ENCODE measurements around the gene DPY30. TPM values are rescaled to one million over a fixed set of nuclear protein-coding genes. Genes with fewer than 3 reads are reported as not detected.
"Not testable (repeated sequence)": the region's sequence is repeated elsewhere in the genome, so short reads cannot be mapped to it uniquely, and the experiment has no call there.

DPY30 gene
- polyA plus RNA-seq (ENCODE audit: insufficient read length in 10 of 10) = 10 to 100 TPM; 37.9 to 56.3 (median 46.1) TPM
- long read RNA-seq, donor 1, transcript DPY30-202 (5 exons, 708 nt) = major isoform, 44 of 56 reads
- long read RNA-seq, donor 1, partial matches to known transcripts = 7 of 56 reads
- long read RNA-seq, donor 1, other reads (novel, unspliced or antisense) = 0 of 56 reads
- long read RNA-seq, donor 2, transcript DPY30-202 (5 exons, 708 nt) = major isoform, 36 of 38 reads
- long read RNA-seq, donor 2, partial matches to known transcripts = 0 of 38 reads
- long read RNA-seq, donor 2, other reads (novel, unspliced or antisense) = 0 of 38 reads
- long read RNA-seq, donor 3, partial matches to known transcripts = 0 of 1 reads
- long read RNA-seq, donor 3, other reads (novel, unspliced or antisense) = 0 of 1 reads
- long read RNA-seq, donor 4, transcript DPY30-202 (5 exons, 708 nt) = major isoform, 62 of 66 reads
- long read RNA-seq, donor 4, partial matches to known transcripts = 0 of 66 reads
- long read RNA-seq, donor 4, other reads (novel, unspliced or antisense) = 0 of 66 reads
- long read RNA-seq, donor 5, transcript DPY30-202 (5 exons, 708 nt) = major isoform, 40 of 42 reads
- long read RNA-seq, donor 5, partial matches to known transcripts = 0 of 42 reads
- long read RNA-seq, donor 5, other reads (novel, unspliced or antisense) = 0 of 42 reads
- long read RNA-seq, donor 6, transcript DPY30-202 (5 exons, 708 nt) = major isoform, 59 of 63 reads
- long read RNA-seq, donor 6, partial matches to known transcripts = 0 of 63 reads
- long read RNA-seq, donor 6, other reads (novel, unspliced or antisense) = 0 of 63 reads
- long read RNA-seq, donor 7, transcript DPY30-202 (5 exons, 708 nt) = major isoform, 30 of 34 reads
- long read RNA-seq, donor 7, partial matches to known transcripts = 0 of 34 reads
- long read RNA-seq, donor 7, other reads (novel, unspliced or antisense) = 0 of 34 reads
- long read RNA-seq, donor 8, transcript DPY30-202 (5 exons, 708 nt) = major isoform, 53 of 59 reads
- long read RNA-seq, donor 8, partial matches to known transcripts = 0 of 59 reads
- long read RNA-seq, donor 8, other reads (novel, unspliced or antisense) = 0 of 59 reads
- long read RNA-seq, donor 9, transcript DPY30-202 (5 exons, 708 nt) = major isoform, 5 of 5 reads
- long read RNA-seq, donor 9, partial matches to known transcripts = 0 of 5 reads
- long read RNA-seq, donor 9, other reads (novel, unspliced or antisense) = 0 of 5 reads

DNA sequence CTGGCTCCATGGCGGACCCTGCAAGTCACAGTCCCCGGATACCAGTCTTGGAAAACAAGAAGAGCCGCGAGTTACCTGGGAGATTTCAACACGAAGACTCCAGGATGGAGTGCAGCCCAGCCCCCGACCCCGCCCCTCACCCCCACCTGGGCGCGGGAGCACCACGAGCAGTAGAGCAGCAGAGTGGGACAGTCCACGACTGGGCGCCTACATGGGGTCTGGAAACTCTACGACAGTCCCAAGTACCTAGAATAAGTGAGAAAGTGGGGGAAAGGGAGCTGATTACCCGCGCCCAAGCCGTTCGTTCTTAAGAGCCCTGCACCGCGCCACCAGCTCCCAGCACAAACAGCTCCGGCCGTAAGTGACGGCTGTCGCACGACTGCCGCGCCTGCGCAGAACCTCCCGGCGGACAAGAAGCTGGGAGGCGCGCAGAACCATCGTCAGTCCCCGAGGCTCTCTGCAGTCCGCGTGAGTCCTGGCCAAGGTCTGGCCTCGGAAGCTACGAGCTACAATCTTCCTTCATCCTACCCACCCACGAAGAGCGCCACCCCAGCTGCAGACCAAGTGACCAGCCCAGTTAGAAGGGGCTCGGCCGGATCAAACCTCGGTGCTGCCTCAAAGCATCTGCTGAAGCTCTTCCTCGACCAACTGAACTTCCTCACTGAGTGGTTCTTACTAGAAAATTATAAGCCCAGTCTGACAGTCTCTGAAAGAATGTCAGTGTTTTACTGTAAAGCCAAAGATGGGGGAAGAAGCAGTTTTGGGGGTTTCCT, at the start of gene DPY30:
DPY30 (minus strand) TSS at position 359 of the 773 bp plus-strand sequence; CDS start at position 10, 349 bp downstream.
- peak; percentile 91 to 98 (median 95) for DNase-seq

DNA sequence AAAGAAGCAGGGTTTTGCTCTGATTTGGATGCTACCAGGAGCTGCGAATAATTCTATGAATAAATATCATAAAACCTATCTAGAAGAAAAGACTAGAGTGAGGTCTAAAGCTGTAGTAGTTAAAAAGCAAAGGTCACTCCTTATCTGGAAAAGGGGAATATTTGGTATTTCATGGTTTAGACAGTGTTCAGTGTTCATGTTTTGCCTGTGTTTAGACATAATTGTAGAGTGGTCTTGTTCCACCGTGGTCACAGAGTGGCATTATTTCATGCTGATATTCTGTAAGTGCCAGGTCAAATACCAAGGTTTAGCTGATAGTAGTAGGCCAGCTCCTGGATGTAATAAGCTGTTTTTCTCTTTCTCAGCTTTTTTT, 34.5 kb upstream of the DPY30 start:
- DNase-seq = no peak

DNA sequence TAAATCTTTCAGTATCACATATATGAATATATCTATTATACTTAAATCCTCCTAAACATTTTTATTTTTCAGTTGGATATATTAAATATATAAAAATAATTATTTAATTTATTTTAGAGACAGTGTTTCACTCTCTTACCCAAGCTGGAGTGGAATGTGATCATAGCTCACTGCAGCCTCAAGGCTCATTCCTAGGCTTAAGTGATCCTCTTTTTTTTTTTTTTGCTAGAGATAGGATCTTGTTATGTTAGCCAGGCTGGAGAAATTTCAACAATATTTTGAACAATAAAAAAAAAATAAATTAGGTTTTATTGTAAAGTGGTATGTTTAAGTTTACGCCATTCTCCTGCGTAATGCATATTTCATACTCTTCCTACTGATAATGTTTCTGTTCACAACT, 27.9 kb upstream of the DPY30 start:
- DNase-seq = no peak

DNA sequence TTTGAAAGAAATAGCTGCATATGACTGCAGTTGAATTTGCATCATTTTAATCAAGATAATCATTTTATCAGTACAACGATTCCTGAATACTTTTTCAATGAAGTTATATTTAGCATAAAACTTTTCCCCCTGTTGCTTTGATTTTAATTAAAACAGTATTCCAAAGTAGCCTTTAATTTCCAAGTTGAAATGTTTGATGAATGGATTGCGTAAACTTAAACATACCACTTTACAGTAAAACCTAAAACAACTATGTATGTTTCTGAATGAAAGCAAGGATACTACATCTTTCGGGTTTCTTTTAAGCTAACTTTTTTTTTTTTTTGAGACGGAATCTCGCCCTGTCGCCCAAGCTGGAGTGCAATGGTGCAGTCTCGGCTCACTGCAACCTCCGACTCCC, 25.1 kb upstream of the DPY30 start:
- no peak for DNase-seq

DNA sequence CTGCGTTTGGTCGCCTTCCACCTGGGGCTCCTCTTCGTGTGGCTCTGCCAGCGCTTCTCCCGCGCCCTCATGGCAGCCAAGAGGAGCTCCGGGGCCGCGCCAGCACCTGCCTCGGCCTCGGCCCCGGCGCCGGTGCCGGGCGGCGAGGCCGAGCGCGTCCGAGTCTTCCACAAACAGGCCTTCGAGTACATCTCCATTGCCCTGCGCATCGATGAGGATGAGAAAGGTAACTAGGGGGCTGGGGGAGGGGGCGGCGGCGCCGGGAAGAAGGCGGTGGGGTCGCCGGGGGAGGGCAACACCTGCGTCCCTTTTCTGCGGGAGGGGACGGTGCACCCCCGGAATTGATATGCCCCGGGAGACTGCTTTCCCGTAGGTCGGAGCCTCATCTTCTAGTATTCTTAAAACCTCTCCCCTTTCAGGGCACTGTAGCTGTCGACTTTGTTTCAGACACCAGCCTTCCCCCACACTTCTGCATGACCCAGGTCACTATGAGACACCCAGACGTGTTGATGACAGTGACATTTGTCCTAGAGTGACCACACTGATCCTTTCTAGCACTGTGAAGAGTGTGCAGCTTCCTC, 24.5 kb upstream of the DPY30 start:
- DNase-seq = peak in 1 of 3 donors; percentile 1

DNA sequence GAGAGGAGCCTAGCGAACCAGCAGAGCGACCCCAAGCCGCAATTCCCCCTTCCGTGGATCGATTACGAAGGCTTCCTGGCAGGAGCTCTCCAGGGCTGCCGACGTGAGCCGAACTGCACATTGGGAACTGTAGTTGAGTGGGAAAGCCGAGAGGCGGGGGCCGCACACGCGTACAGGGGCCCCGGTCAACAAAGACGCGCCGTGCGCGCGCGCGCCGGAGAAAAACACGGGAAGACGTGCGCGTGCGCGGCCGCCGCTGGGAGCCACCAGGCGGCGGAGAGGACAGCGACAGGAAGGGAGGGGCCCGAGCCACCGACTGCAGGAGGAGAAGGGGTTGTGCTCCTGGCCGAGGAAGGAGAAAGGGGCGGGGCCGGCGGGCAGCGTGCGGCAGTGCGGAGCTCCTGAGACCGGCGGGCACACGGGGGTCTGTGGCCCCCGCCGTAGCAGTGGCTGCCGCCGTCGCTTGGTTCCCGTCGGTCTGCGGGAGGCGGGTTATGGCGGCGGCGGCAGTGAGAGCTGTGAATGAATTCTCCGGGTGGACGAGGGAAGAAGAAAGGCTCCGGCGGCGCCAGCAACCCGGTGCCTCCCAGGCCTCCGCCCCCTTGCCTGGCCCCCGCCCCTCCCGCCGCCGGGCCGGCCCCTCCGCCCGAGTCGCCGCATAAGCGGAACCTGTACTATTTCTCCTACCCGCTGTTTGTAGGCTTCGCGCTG, 23.9 kb upstream of the DPY30 start, which contains the start of gene SPAST:
SPAST (plus strand) TSS at position 247 of the 711 bp plus-strand sequence; CDS start at position 523, 276 bp downstream.
- peak; percentile 98 to 99 (median 99) for DNase-seq

DNA sequence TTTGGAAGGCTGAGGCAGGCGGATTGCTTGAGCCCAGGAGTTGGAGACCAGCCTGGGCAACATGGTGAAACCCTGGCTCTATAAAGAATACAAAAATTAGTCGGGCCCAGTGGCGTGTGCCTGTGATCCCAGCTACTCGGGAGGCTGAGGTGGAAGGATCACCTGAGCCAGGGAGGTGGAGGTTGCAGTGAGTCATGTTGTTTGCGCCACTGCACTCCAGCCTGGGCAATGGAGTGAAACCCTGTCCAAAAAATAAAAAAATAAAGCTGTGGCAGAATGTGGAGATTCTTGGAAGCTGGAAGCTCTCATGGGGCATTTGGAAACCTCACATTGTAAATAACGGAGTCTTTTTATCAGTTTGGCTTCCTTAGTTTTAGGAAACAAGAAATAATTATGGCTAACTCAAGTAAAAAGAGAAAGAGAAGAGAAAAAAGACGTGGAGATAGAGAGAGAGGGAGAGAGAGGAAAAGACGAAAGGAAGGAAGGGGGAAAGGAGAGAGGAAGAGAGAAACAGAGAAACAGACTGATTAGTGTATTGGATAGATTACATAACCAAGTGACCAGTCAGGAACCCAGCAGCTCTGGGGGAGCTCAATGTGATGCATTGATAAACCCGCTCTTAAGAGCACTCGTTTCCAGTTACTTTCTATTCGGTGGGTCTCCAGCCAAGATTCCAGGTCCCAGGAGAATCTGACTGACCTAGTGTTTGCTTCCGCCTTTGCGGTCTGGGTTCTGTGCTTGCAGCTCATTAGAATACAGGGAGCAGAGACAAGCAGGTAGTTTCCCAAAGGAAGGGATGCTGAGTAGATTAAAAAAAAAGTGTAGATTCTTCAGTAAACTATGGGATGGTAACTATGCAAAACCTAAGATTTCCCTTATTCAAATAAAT, 22.6 kb upstream of the DPY30 start:
- DNase-seq = peak; percentile 48 to 80 (median 67)

DNA sequence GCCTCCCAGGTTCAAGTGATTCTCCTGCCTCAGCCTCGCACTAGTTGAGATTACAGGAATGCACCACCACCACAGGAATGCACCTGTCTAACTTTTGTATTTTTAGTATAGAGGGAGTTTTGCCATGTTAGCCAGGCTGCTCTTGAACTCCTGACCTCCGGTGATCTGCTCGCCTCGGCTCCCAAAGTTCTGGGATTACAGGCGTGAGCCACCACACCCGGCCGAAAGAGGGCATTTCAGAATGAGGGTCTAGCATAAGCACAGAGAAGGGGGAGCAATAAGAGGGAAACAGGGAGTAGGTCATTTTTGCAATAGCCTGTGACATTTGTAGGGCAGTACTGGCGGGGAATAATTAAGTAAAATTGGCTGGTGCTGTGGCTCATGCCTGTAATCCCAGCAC, 21.8 kb upstream of the DPY30 start:
- DNase-seq = no peak

DNA sequence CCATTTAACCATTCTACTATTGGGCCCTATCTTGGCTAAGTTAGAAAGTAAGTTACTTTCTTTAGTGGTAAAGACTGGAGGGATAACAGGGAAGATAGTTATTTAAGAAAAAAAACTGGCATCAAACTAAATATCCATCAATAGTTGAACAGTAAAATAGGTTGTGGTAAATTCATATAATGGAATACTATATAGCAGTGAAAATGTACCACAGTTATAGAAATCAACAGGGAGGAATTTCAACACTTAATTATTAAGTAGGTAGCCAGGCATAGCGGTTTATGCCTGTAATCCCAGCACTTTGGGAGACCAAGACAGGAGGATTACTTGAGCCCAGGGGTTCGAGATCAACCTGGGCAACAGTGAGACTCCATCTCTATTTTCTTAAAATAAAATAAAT, 20.7 kb upstream of the DPY30 start:
- no peak for DNase-seq

DNA sequence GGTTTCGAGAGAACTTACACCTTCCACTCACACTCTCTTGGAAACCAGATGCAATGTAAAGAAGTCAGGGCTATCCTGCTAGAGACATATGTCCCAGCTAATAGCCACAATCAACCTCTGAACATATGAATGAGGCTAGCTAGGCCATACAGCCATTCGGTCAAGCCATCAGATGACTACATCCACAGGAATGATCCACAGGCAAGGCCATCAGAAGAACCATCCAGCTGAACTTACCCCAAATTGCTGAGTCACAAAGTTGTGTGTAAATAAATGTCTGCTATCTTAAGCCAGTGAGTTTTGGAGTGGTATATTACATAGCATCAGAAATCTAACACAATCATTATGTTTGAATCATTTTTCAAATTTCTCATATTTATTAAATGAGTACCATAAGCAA, 18.5 kb upstream of the DPY30 start:
- no peak for DNase-seq

DNA sequence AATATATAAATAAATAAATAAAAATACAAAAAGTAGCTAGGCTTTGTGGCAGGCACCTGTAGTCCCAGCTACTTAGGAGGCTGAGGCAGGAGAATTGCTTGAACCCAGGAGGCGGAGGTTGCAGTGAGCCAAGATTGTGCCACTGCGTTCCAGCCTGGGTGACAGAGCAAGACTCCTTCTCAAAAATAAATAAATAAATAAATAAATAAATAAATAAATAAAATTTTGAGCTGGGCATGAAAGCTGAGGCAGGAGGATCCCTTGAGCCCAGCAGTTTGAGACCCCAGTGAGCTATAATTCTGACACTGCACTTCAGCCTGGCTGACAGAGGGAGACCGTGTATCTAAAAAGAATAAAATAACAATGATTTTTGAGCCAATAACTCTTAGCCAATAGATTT, 15.0 kb upstream of the DPY30 start:
- not testable (repeated sequence) for DNase-seq

DNA sequence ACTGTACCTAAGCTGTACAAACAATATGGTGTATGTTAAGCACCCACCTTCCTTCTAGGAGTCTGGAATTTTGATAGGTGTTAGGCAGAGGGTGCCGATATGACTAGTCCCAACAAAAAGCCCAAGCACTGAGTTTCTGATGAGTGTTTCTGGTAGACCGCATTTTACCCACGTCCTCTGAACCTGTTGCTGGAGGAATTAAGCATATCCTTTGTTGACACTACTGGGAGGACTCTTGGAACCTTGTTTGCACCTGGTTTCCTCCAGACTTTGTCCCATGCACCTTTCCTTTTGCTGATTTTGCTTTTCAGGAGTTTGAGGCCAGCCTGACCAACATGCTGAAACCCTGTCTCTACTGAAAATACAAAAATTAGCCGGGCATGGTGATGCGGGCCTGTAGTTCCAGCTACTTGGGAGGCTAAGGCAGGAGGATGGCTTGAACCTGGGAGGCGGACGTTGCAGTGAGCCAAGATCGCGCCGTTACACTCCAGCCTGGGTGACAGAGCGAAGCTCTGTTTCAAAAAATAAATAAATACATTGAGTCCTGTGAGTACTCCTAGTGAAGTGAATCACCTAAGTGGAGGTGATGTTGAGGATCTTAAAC, 12.3 kb upstream of the DPY30 start:
- no peak for DNase-seq

DNA sequence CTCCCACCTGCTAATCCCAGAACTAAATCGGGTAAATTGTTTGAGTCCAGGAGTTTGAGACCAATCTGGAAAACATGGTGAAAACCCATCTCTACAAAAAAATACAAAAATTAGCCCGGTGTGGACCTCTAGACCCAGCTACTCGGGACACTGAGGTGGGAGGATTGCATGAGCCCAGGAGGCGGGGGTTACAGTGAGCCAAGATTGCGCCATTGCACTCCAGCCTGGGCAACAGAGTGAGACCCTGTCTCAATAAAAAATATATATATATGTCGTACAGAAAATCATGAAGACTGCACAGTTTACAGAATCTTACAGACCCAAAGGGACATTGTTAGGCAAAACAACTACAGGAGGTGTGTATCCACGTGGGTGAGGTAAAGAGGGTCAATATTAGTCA, 4.0 kb upstream of the DPY30 start:
- no peak for DNase-seq

DNA sequence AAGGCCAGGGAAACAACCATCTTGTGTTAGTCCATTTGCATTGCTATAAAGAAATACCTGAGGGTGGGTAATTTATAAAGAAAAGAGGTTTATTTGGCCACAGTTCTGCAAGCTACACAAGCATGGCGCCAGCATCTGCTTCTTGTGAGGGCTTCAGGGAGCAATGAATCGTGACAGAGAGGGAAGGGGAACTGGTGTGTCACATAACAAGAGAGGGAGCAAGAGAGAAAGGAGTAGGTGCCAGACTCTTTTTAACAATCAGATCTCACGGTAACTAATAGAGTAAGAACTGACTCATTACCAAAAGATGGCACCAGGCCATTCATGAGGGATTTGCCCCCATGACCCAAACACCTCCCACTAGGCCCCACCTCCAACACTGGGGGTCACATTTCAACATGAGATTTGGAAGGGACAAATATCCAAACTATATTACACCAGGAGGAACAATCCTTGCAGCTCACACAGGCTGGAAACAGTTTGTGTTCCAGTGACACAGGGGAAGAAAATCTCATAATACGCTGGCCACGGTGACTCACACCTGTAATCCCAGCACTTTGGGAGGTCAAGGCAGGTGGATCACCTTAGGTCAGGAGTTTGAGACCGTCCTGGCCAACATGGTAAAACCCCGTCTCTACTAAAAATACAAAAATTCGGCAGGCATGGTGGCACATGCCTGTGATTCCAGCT, 5.3 kb downstream of the DPY30 start:
- DNase-seq = not testable (repeated sequence)

DNA sequence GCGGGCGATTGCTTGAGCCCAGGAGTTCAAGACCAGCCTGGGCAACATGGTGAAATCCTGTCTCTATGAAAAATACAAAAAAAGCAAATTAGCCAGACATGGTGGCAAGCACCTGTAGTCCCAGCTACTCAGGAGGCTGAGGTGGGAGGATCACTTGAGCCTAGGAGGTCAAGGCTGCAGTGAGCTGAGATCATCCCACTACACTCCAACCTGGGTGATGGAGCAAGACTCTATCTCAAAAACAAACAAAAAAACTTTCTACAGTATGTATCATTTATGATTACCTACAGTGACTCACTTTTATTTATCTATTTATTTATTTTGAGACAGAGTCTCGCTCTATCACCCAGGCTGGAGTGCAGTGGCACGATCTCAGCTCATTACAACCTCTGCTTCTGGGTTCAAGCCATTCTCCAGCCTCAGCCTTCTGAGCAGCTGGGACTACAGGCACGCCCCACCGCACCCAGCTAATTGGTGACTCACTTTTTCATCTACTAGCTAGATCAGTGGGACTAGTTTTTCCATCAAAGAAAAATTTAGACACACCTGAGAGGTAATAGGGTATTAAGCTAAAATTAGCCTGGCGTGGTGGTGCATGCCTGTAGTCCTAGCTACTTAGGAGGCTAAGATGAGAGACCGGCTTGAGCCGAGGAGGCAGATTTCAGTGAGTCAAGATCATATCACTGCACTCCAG, 20.7 kb downstream of the DPY30 start:
- not testable (repeated sequence) for DNase-seq

DNA sequence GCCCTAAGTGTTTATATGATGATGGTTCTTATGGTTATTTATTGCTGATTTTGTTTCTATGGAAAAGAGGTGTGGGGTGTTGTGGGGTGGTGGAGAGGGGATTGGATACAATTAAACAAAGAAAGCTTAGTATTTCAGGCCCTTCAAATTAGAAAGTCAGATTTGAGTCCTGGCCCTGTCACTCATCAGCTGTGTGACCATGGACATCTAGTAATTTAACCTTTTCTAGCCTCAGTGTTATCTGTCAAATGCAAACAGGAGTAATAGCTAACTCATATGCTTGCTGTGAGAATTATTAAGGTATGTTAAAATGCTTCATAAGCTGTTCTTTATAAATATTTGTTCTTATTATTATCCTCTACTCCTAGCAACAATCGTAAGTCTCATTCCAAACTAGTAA, 26.7 kb downstream of the DPY30 start:
- DNase-seq = no peak

DNA sequence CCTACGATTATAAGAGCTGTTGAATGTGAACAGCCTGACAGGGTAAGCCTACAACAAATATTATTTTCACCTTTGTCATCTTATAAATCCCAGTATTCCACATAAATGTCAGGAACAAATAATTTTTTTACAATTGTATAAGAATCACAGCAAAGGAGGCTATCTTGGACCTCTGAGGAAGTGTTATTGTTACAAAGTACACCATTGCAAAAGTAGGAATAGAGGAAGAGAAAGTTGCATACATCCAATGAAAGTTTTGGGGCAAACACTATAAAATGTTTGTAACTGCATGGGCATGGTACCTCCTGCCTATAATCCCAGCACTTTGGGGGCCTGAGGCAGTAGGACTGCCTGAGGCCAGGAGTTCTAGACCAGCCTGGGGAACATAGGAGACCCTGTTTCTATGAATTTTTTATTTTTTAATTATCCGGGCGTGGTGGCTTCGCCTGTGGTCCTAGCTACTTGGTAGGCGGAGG, 28.1 kb downstream of the DPY30 start:
- DNase-seq = peak in 1 of 3 donors; percentile 6

Data from muscle of back (tissue), 13 donors.